Activated CD4-positive, CD25-positive, alpha-beta regulatory T cell treated with anti-CD3 and anti-CD28 coated beads, Interleukin-2, amount 50 U/mL, for 16 hours (primary cell): Measurements from ENCODE around the gene GON4L.
"Not testable (repeated sequence)": the region's sequence is repeated elsewhere in the genome, so short reads cannot be mapped to it uniquely, and the experiment has no call there.

Experiments
- DNase-seq: peaks from one replicate; pipeline ENCODE4 v3.0.0-alpha.2; 2020; ENCODE audit warnings: low read depth, low spot score

GON4L gene

GRCh38 chr1:155816351-155816750, 40.7 kb downstream of the GON4L start:
- DNase-seq: no peak

- no peak for DNase-seq
Observed at GRCh38 chr1:155813672-155814071, 43.3 kb downstream of the GON4L start.

GRCh38 chr1:155812878-155813277, 44.1 kb downstream of the GON4L start:
- no peak for DNase-seq

DNA sequence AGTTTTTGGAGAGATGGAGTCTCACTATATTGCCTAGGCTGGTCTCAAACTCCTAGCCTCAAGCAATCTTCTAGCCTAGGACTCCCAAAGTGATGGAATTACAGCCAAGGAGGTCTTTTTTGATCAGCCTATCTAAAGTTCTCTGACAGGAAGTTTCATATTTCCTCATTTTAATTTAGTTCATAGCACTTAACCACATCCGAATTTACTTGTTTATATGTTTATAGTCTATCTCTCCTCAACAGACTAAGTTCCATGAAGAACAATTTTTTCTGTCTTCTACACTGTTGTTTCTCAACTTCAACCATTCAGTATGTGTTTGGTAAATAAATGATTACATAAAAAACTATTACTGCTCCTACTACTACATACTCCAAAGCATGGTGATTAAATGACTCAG, 47.9 kb downstream of the GON4L start:
- no peak for DNase-seq

DNA sequence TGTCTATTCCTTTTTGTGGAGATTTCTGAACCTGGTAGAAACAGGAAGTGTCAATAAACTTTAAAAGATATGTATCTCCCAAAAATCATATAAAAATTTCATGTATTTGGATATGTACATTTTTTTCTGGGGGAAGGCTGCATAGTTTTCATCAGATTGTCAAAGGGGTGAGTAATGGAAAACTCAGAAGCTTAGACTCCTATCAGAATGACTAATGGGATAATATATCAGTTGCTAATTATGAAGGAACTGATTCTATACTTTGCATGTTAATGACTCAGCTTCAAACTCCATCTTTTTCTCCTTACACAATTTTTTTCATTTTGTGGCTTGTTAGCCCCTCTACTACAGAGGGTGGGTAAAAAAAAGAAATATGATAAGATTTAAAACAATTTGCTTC, 55.9 kb downstream of the GON4L start:
- DNase-seq: no peak

DNA sequence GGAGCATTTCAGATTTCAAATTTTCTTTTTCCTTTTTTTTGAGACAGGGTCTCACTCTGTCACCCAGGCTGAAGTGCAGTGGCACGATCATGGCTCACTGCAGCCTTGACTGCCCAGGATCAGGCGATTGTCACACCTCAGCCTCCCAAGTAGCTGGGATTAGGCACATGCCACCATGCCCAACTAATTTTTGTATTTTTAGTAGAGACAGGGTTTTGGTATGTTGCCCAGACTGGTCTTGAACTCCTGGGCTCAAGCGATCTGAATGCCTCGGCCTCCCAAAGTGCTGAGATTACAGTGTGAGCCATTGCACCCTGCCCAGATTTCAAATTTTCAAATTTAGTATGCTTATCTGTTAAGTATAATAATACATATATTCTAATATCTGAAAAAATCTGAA, 61.4 kb downstream of the GON4L start:
- not testable (repeated sequence) for DNase-seq

- no peak for DNase-seq
Observed at GRCh38 chr1:155794605-155795245, 62.3 kb downstream of the GON4L start.

DNA sequence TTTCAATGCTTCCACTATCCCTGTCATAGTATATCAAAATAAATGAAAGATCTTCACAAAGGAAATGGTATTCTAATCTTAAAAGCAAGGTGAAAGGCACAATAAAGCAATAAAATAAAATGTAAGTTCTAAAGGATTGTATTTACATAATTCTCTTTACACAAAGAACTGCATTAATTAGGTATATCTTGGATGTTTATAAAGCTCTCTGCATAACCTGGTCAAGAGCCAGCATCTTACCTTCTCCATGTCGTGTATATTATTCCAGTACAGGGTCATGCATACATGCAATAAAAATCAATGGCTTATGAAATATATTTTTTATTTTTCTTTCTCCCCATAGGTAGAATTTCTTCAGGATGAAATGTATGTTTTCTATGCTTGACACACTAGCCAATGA, 63.8 kb downstream of the GON4L start:
- DNase-seq: no peak

- no peak for DNase-seq
Observed at GRCh38 chr1:155777582-155777981, 79.4 kb downstream of the GON4L start.

GRCh38 chr1:155776414-155776813, 80.6 kb downstream of the GON4L start:
- no peak for DNase-seq

DNA sequence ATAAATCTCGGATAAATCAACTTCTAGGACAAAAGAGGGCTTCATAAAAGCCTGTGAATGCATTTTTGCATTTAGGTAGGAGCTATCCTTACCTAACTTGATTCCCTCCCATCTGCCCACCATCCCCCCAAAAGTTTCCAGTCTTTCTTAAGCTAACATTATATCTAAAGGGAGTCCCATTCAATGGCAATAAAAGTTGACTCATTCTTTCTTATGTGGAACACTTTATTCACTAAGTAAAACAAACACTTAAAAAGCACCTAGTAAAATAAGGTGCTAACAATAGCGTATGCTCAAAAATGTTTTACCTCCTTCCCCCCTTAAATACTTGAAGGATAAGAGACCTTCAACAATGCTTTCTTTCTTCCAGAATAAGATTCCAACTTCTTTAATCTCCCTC, 83.8 kb downstream of the GON4L start:
- DNase-seq: no peak

GRCh38 chr1:155769257-155769656, 87.8 kb downstream of the GON4L start:
- no peak for DNase-seq

DNA sequence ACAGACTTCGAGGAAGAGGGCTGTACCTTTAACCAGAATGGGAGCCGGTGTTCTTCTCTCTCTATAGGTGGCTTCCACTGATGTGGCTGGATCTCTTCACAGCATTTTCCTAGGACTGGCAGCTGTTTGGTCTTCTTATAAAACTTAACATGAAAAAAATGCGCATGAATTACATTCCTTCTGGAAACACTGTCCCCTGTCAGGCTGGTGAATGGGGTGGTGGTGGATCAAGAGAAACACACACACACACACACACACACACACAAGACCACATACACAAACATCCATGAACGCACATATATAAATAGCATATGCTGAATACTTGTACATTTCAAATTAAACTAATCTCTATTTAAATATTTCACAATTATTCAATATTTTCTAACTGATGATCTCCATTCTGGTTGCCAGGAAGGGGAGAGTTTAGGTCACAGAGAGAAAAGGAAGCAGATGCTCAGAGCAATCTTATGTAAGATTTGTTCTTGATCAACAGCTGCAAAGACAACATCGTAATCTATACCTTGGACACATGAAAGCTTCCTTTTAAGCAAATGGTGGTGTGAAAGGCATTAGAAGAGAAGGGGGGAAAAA, 89.5 kb downstream of the GON4L start:
- DNase-seq: not testable (repeated sequence)

GRCh38 chr1:155763989-155764388, 93.0 kb downstream of the GON4L start:
- DNase-seq: not testable (repeated sequence)

DNA sequence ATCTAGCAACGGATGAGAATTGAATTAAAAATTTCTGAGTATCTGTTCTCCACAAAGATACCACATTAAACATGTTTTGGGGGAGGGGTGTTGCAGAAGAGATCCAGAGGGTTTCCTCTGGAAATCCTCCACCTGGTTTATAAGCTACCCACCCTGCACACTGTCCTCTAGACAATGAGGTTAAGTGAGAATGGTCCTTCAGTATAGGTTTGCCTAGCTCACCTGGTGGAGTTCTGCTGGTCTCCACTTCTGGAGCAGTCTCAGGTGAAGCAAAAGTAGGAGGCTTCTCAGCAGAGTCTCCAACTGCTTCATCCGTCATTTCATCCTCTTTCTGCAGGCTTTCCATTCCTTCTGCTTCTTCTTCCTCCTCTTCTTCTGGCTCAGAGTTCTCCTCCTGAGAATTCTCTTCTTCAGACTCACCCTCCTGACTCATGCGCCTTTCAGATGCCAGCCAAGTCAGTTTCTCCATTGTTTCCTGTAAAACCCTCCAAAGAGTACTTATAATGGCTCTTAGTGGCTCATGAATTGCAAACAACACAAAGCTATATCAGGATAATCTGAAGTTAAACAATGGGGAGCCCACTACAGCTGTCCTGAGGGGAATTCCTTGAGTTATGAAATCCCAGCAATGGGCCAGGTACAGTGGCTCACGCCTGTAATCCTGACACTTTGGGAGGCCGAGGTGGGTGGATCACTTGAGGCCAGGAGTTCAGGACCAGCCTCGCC, 93.8 kb downstream of the GON4L start:
- not testable (repeated sequence) for DNase-seq

DNA sequence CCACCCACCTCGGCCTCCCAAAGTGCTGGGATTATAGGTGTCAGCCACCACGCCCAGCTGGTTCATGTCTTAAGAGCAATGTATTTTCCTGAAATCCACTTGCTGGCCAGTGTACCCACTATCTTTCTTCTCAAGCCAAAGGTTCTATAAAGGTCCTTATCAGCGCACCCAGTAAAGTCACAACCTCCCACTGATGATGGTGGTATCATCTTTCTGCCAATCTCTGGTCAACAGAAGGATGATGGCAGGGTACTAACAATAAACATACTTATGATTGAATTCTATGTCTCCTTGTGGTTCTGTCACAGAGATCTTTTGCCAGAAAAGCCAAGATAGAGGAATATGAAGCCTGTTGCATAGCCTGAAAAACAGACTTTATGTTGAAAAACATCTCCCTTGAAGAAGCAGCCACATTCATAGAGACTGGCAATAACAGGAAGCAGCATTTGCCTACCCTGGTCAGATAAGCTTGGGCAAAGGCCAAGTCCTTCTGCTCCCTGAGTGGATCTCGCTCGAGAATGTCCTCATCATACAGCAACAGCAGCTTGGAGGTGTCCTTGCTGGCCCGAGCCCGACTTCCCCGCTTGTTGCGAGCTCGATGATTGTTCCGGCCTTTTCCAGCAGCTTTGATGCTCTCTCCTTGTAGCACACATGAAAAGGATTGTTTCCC, 95.1 kb downstream of the GON4L start:
- DNase-seq: no peak

- no peak for DNase-seq
Observed at GRCh38 chr1:155760751-155761475, 96.1 kb downstream of the GON4L start.

DNA sequence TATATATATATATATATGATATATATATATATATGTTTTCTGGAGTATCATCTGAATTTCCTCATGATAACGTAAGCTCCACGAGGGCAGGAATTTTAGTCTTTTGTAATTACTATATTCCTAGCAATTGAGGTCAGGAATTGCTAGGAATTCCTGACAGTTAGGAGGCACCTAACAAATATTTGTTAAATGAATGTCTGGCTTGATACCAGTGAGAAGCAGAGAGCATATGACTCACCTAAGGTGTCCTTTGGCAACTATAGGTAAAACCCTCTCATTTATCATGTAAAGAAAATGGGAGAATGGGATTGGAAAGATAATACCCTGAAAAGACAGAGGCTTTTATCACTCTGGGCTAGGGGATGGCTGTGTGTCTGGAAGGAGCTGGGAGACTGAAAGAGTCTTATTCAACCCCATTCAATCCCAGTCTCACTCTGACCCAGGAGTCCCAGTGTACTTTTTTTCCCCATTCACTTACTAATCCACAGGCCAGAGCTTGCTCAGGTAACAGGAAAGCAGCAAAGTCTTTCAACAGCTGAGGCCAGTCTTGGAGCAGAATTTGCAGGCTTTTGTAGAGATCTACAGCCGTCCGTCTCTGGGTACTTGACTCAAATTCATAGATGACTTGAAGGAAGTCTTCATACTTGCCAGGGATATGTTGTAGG, 96.9 kb downstream of the GON4L start:
- no peak for DNase-seq

DNA sequence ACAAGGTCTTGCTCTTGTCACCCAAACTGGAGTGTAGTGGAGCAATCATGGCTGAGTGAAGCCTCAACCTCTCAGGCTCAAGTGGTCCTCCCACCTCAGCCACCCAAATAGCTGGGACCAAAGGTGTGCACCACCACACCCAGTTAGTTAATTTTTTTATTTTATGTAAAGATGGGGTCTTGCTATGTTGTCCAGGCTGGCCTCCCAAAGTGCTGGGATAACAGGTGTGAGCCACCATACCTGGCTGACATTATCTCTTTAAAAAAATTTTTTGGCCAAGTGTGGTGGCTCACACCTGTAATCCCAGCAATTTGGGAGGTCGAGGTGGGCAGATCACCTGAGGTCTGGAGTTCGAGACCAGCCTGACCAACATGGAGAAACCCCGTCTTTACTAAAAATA, 98.0 kb downstream of the GON4L start:
- not testable (repeated sequence) for DNase-seq

DNA sequence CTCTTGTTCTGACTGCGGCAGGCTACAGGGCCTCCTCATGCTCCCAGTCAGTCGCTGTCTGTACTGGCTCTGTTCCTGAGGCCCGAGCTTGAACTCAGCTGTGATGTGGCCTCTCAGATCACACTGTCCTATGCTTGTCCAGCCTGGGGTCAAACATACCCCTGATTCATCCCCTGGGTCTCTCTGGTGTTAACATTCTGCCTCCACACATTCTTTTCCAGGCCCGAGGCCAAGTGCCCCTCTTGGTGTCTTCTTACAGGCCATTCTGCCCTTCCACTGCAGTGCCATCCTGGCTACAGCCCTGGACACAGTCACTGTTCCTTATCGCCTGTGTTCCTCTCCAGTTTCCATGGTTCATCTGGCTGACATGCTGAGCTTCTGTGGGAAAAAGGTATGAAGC, 108.9 kb downstream of the GON4L start:
- not testable (repeated sequence) for DNase-seq

DNA sequence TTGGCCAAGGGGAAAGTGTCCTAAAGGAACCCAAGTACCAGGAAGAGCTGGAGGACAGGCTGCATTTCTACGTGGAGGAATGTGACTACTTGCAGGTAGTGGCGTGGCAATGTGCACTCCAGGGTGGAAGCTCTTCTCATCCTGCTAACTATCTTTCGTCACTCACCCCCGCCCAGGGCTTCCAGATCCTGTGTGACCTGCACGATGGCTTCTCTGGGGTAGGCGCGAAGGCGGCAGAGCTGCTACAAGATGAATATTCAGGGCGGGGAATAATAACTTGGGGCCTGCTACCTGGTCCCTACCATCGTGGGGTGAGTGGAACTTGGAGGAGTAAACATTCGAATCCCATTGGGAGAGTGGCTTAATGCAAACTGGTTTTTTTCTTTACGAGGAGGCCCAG, 109.4 kb downstream of the GON4L start:
- DNase-seq: not testable (repeated sequence)
